Measurements from ENCODE around the gene IL17REL. TPM values are rescaled to one million over a fixed set of nuclear protein-coding genes. Genes with fewer than 3 reads are reported as not detected.

IL17REL gene
- total and polyA plus RNA-seq, 2 of the 13 experiments (the other 11 are each of a cell fraction or from before 2014, with no cell fraction given), result not detected

GRCh38 chr22:49951000-49951677 lies 61.4 kb downstream of the IL17REL start (continued):
- no peak for TF ChIP-seq HMGXB4 (CRISPR knock-in tag; IDR thresholded peaks at IDR 0.05; ENCODE audit: borderline replicate concordance in 1 of 2, low read depth in 1 of 2)
- TF ChIP-seq ZSCAN21 (CRISPR knock-in tag; IDR thresholded peaks at IDR 0.05; ENCODE audit: borderline replicate concordance), result peak; percentile 83
- TF ChIP-seq, protein P1, sequence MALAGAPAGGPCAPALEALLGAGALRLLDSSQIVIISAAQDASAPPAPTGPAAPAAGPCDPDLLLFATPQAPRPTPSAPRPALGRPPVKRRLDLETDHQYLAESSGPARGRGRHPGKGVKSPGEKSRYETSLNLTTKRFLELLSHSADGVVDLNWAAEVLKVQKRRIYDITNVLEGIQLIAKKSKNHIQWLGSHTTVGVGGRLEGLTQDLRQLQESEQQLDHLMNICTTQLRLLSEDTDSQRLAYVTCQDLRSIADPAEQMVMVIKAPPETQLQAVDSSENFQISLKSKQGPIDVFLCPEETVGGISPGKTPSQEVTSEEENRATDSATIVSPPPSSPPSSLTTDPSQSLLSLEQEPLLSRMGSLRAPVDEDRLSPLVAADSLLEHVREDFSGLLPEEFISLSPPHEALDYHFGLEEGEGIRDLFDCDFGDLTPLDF (CRISPR knock-in tag; IDR thresholded peaks at IDR 0.05), result no peak
- TF ChIP-seq PHF8 (CRISPR knock-in tag; IDR thresholded peaks at IDR 0.05), result no peak
- TF ChIP-seq ARID5B (CRISPR knock-in tag; IDR thresholded peaks at IDR 0.05), result no peak
- TF ChIP-seq ZNF281 (CRISPR knock-in tag; IDR thresholded peaks at IDR 0.05; ENCODE audit: borderline replicate concordance), result peak; percentile 61
- TF ChIP-seq ZNF251 (CRISPR knock-in tag; IDR thresholded peaks at IDR 0.05), result no peak
- no peak for TF ChIP-seq FOXM1 (CRISPR knock-in tag; IDR thresholded peaks at IDR 0.05)
- TF ChIP-seq, protein P2, sequence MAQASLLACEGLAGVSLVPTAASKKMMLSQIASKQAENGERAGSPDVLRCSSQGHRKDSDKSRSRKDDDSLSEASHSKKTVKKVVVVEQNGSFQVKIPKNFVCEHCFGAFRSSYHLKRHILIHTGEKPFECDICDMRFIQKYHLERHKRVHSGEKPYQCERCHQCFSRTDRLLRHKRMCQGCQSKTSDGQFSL (CRISPR knock-in tag; IDR thresholded peaks at IDR 0.05), result no peak
- TF ChIP-seq, protein P3, sequence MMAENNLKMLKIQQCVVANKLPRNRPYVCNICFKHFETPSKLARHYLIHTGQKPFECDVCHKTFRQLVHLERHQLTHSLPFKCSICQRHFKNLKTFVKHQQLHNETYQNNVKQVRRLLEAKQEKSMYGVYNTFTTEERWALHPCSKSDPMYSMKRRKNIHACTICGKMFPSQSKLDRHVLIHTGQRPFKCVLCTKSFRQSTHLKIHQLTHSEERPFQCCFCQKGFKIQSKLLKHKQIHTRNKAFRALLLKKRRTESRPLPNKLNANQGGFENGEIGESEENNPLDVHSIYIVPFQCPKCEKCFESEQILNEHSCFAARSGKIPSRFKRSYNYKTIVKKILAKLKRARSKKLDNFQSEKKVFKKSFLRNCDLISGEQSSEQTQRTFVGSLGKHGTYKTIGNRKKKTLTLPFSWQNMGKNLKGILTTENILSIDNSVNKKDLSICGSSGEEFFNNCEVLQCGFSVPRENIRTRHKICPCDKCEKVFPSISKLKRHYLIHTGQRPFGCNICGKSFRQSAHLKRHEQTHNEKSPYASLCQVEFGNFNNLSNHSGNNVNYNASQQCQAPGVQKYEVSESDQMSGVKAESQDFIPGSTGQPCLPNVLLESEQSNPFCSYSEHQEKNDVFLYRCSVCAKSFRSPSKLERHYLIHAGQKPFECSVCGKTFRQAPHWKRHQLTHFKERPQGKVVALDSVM (CRISPR knock-in tag; IDR thresholded peaks at IDR 0.05), result peak; percentile 80
- peak; percentile 45; the same call in 1 of the 2 replicates for TF ChIP-seq CREB1 (IDR thresholded peaks at IDR 0.05)
- no peak for TF ChIP-seq CREB1 (CRISPR knock-in tag; IDR thresholded peaks at IDR 0.05)
- TF ChIP-seq ZSCAN12 (CRISPR knock-in tag; IDR thresholded peaks at IDR 0.05), result no peak
- TF ChIP-seq IRF2 (CRISPR knock-in tag; IDR thresholded peaks at IDR 0.05), result no peak
- TF ChIP-seq ZNF468 (CRISPR knock-in tag; IDR thresholded peaks at IDR 0.05), result peak; percentile 33; the same call in 1 of the 2 replicates

Data from HepG2 (cell line).